ENCODE measurements around the gene RALGAPA2.

Gene RALGAPA2

GRCh38 chr20:20364593-20365479 is 347.6 kb downstream of the RALGAPA2 start:
- DNase-seq (ENCODE audit: low read depth, low spot score), result no peak
- POLR2A ChIA-PET, result no interaction called here
- no peak for TF ChIP-seq CTCF (IDR thresholded peaks at IDR 0.05; ENCODE audit: insufficient read depth, low read length, missing control alignments)
- H3K4me3 ChIP-seq (ENCODE audit: low read depth, low read length), result no peak overlapping the region
- CTCF ChIA-PET, result no interaction called here

GRCh38 chr20:20363799-20364592 is 348.4 kb downstream of the RALGAPA2 start:
- POLR2A ChIA-PET, result no interaction called here
- no peak overlapping the region for H3K4me3 ChIP-seq (ENCODE audit: low read depth, low read length)
- DNase-seq (ENCODE audit: low read depth, low spot score), result no peak
- no peak for TF ChIP-seq CTCF (IDR thresholded peaks at IDR 0.05; ENCODE audit: insufficient read depth, low read length, missing control alignments)
- CTCF ChIA-PET, result no interaction called here

- no peak overlapping the region for H3K4me3 ChIP-seq (ENCODE audit: low read depth, low read length)
- TF ChIP-seq CTCF (IDR thresholded peaks at IDR 0.05; ENCODE audit: insufficient read depth, low read length, missing control alignments), result no peak
- ChIA-PET CTCF (no interaction called here), POLR2A (no interaction called here)
- DNase-seq (ENCODE audit: low read depth, low spot score), result no peak
Measured at GRCh38 chr20:20363434-20363798, 349.0 kb downstream of the RALGAPA2 start.

GRCh38 chr20:20362774-20363433 is 349.5 kb downstream of the RALGAPA2 start:
- ChIA-PET CTCF (interaction anchor here (0.7 to 4.9 kb wide), 3 partner anchors 10 to 231 kb away, joined by 3 to 67 read pairs (median 5); no protein-coding TSS in a partner anchor), POLR2A (no interaction called here)
- no peak for DNase-seq (ENCODE audit: low read depth, low spot score)
- H3K4me3 ChIP-seq (ENCODE audit: low read depth, low read length), result no peak overlapping the region
- TF ChIP-seq CTCF (IDR thresholded peaks at IDR 0.05; ENCODE audit: insufficient read depth, low read length, missing control alignments), result no peak

GRCh38 chr20:20360464-20360863 is 352.0 kb downstream of the RALGAPA2 start:
- H3K4me3 ChIP-seq (ENCODE audit: low read depth, low read length), result no peak overlapping the region
- TF ChIP-seq CTCF (IDR thresholded peaks at IDR 0.05; ENCODE audit: insufficient read depth, low read length, missing control alignments), result peak; percentile 76
- POLR2A ChIA-PET, result no interaction called here
- CTCF ChIA-PET, result interaction anchor here (0.8 to 4.9 kb wide), 9 partner anchors 10 to 236 kb away, joined by 3 to 67 read pairs (median 3); no protein-coding TSS in a partner anchor
- DNase-seq (ENCODE audit: low read depth, low spot score), result peak; percentile 17

Measured in AG04449 (cell line).